WTC11 (cell line): ENCODE measurements around the gene ATOSB. TPM values are rescaled to one million over a fixed set of nuclear protein-coding genes. Genes with fewer than 3 reads are reported as not detected.

Experiments used
- ATAC-seq: fragments of 200-7000 bp; cut with Tn5 transposase; 2 replicates; pipeline ENCODE4 v1.10.0; 2021; ENCODE audit warnings: mild to moderate bottlenecking, moderate library complexity
- CTCF ChIA-PET: fragments of 300-600 bp; sonication (Branson Sonifier 250); formaldehyde crosslinking; loops from one replicate; lab custom pipeline; 2021; ENCODE audit warnings: antibody characterized with exemption; lab: Charles Lee
- POLR2A ChIA-PET: fragments of 350-600 bp; sonication (Branson Sonifier 250); formaldehyde crosslinking; loops from one replicate; lab custom pipeline; 2021; ENCODE audit warnings: antibody characterized with exemption; lab: Charles Lee
- DNase-seq: peaks from one replicate; pipeline ENCODE4 v3.0.0; 2021; ENCODE audit warnings: low spot score
- H3K27ac Mint-ChIP-seq: 2 replicates; pipeline ENCODE4 v1.8.0; 2021; ENCODE audit warnings: mixed read lengths
- H3K27me3 Mint-ChIP-seq: 2 replicates; pipeline ENCODE4 v1.8.0; 2021; ENCODE audit warnings: low read depth, mild to moderate bottlenecking, moderate library complexity, mixed read lengths
- H3K36me3 Mint-ChIP-seq: 2 replicates; pipeline ENCODE4 v1.8.0; 2021; ENCODE audit warnings: mixed read lengths
- H3K4me1 Mint-ChIP-seq: 2 replicates; pipeline ENCODE4 v1.8.0; 2022; ENCODE audit warnings: mixed read lengths
- H3K4me3 Mint-ChIP-seq: 2 replicates; pipeline ENCODE4 v1.8.0; 2021; ENCODE audit warnings: mild to moderate bottlenecking, moderate library complexity, mixed read lengths
- H3K9me3 Mint-ChIP-seq: 2 replicates; pipeline ENCODE4 v1.8.0; 2021; ENCODE audit warnings: mixed read lengths
- ATF6 ChIP-seq: sonication (generic); formaldehyde crosslinking; IDR thresholded peaks from 2 replicates; pipeline ENCODE4 v1.8.1; 2023; ENCODE audit warnings: mild to moderate bottlenecking, missing genetic modification reagents
- FOXJ3 ChIP-seq: sonication (generic); formaldehyde crosslinking; IDR thresholded peaks from 2 replicates; pipeline ENCODE4 v1.9.0; 2021; ENCODE audit warnings: missing genetic modification reagents, mild to moderate bottlenecking, borderline replicate concordance
- FOXP1 ChIP-seq: sonication (generic); formaldehyde crosslinking; IDR thresholded peaks from 2 replicates; pipeline ENCODE4 v1.8.0; 2022; ENCODE audit warnings: missing genetic modification reagents, mild to moderate bottlenecking, moderate library complexity, borderline replicate concordance
- NR3C1 ChIP-seq: sonication (generic); formaldehyde crosslinking; conservative IDR thresholded peaks from 2 replicates; pipeline ENCODE4 v1.8.1; 2023; ENCODE audit warnings: low read depth, mild to moderate bottlenecking, missing genetic modification reagents
- OVOL2 ChIP-seq: fragments of 250-450 bp; sonication (Bioruptor Pico); IDR thresholded peaks from 2 replicates; pipeline ENCODE4 v1.9.0; 2021; ENCODE audit warnings: mild to moderate bottlenecking, borderline replicate concordance
- PRRX2 ChIP-seq: fragments of 250-450 bp; sonication (Bioruptor Pico); IDR thresholded peaks from 2 replicates; pipeline ENCODE4 v1.8.0; 2021; ENCODE audit warnings: mild to moderate bottlenecking
- SMAD4 ChIP-seq: sonication (generic); formaldehyde crosslinking; IDR thresholded peaks from 2 replicates; pipeline ENCODE4 v1.8.0; 2022; ENCODE audit warnings: mild to moderate bottlenecking, missing genetic modification reagents
- STAT6 ChIP-seq: sonication (generic); formaldehyde crosslinking; conservative IDR thresholded peaks from 2 replicates; pipeline ENCODE4 v1.8.1; 2023; ENCODE audit warnings: mild to moderate bottlenecking, low read depth, missing genetic modification reagents, moderate library complexity
- ZNF121 ChIP-seq: sonication (generic); formaldehyde crosslinking; IDR thresholded peaks from 2 replicates; pipeline ENCODE4 v1.8.0; 2023; ENCODE audit warnings: missing genetic modification reagents
- ZNF232 ChIP-seq: sonication (generic); formaldehyde crosslinking; IDR thresholded peaks from 2 replicates; pipeline ENCODE4 v1.8.0; 2022; ENCODE audit warnings: mild to moderate bottlenecking, missing genetic modification reagents
- ZNF532 ChIP-seq: fragments of 250-450 bp; sonication (Bioruptor Pico); IDR thresholded peaks from 2 replicates; pipeline ENCODE4 v1.9.0; 2021; ENCODE audit warnings: mild to moderate bottlenecking, borderline replicate concordance
- ZNF671 ChIP-seq: fragments of 250-450 bp; sonication (Bioruptor Pico); IDR thresholded peaks from 2 replicates; pipeline ENCODE4 v1.8.0; 2021; ENCODE audit warnings: mild to moderate bottlenecking
- total RNA-seq: library from RNA; stranded (reverse); gene quantifications from 3 replicates; pipeline ENCODE4 v1.2.3, GENCODE V29; 2021
- TF ChIP-seq, protein P1 (sequence below): fragments of 250-450 bp; sonication (Bioruptor Pico); conservative IDR thresholded peaks from 2 replicates; pipeline ENCODE4 v1.9.0; 2021; ENCODE audit warnings: mild to moderate bottlenecking
- TF ChIP-seq, protein P2 (sequence below): sonication (generic); formaldehyde crosslinking; IDR thresholded peaks from 2 replicates; pipeline ENCODE4 v1.8.1; 2023; ENCODE audit warnings: mild to moderate bottlenecking, moderate library complexity, missing genetic modification reagents
- TF ChIP-seq, protein P3 (sequence below): sonication (generic); formaldehyde crosslinking; IDR thresholded peaks from 2 replicates; pipeline ENCODE4 v1.8.0; 2023; ENCODE audit warnings: missing genetic modification reagents

The ATOSB gene
- total RNA-seq, 1 experiment from 2014 or later = 8.7 TPM

GRCh38 chr9:35136866-35137265, 21.2 kb upstream of the ATOSB start (continued):
- TF ChIP-seq, protein P1, sequence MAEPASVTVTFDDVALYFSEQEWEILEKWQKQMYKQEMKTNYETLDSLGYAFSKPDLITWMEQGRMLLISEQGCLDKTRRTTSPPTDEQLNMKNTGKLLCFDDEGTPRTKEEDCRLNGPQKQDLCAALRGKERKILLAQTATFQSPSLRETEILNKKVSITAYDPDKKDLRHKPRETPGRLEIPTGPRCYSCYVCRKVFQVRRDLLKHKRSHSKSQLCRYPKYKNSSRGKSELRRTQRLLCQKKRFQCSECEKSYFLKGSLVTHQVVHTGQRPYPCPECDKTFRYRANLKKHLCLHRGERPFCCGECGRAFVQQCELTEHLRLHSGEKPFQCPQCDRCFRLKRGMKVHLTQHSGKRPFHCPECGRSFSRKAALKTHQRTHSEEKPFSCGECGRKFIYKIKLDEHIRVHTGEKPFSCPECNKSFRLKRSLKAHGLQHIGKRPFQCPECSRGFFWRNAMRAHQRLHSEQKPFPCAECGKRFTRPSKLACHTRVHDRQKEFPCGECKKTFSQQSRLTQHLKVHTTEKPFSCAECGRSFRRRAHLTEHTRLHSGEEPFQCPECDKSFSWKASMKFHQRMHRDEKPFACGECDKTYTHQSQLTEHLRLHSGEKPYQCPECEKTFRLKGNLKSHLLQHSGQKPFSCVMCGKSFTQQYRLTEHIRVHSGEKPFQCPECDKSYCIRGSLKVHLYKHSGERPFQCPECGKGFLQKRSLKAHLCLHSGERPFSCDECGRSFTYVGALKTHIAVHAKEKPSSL = no peak
- TF ChIP-seq STAT6 (CRISPR knock-in tag) = no peak

- Mint-ChIP-seq H3K27me3 (peaks cover 5% of the 10 kb centered on the region), H3K9me3 (peaks cover 50% of the 10 kb centered on the region), H3K27ac (no peak overlapping the region), H3K4me3 (no peak overlapping the region), H3K36me3 (peaks cover 27% of the 10 kb centered on the region), H3K4me1 (no peaks in the 10 kb centered on the region)
- ATAC-seq (no peak), DNase-seq (no peak)
- ChIA-PET POLR2A (no interaction called here), CTCF (interaction anchor here (0.5 to 2.0 kb wide), 3 partner anchors 11 to 20 kb away, joined by 3 to 6 read pairs (median 4); partner anchors contain the start of gene ATOSB)
- TF ChIP-seq ZNF671 = no peak
- no peak for TF ChIP-seq NR3C1
- no peak for TF ChIP-seq FOXP1 (CRISPR knock-in tag)
- TF ChIP-seq ATF6 (CRISPR knock-in tag) = no peak
- TF ChIP-seq PRRX2 (CRISPR knock-in tag) = no peak
- no peak for TF ChIP-seq FOXJ3 (CRISPR knock-in tag)
- no peak for TF ChIP-seq ZNF232 (CRISPR knock-in tag)
- TF ChIP-seq, protein P2, sequence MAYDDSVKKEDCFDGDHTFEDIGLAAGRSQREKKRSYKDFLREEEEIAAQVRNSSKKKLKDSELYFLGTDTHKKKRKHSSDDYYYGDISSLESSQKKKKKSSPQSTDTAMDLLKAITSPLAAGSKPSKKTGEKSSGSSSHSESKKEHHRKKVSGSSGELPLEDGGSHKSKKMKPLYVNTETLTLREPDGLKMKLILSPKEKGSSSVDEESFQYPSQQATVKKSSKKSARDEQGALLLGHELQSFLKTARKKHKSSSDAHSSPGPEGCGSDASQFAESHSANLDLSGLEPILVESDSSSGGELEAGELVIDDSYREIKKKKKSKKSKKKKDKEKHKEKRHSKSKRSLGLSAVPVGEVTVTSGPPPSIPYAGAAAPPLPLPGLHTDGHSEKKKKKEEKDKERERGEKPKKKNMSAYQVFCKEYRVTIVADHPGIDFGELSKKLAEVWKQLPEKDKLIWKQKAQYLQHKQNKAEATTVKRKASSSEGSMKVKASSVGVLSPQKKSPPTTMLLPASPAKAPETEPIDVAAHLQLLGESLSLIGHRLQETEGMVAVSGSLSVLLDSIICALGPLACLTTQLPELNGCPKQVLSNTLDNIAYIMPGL (CRISPR knock-in tag) = no peak
- TF ChIP-seq ZNF532 (CRISPR knock-in tag) = no peak
- TF ChIP-seq ZNF121 = no peak
- no peak for TF ChIP-seq STAT6 (CRISPR knock-in tag)
- TF ChIP-seq OVOL2 = no peak
- TF ChIP-seq, protein P3, sequence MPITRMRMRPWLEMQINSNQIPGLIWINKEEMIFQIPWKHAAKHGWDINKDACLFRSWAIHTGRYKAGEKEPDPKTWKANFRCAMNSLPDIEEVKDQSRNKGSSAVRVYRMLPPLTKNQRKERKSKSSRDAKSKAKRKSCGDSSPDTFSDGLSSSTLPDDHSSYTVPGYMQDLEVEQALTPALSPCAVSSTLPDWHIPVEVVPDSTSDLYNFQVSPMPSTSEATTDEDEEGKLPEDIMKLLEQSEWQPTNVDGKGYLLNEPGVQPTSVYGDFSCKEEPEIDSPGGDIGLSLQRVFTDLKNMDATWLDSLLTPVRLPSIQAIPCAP = no peak
- TF ChIP-seq SMAD4 (CRISPR knock-in tag) = no peak
Observed at GRCh38 chr9:35135988-35136387, 20.3 kb upstream of the ATOSB start.
